ENCODE data around the gene NRXN3. TPM values are rescaled to one million over a fixed set of nuclear protein-coding genes. Genes with fewer than 3 reads are reported as not detected.

NRXN3 gene
- total and polyA plus RNA-seq, 2 donors (not counting 1 experiment from before 2014, with no cell fraction given): 0.83 to 34.6 TPM

GRCh38 chr14:78608998-78609787 lies 439.0 kb downstream of the NRXN3 start:
- TF ChIP-seq EZH2 (IDR thresholded peaks at IDR 0.05; ENCODE audit: low read length, missing control alignments) (no peak), CTCF (conservative IDR thresholded peaks at IDR 0.05 in 1 of 2, IDR thresholded peaks at IDR 0.05 in 1 of 2; ENCODE audit: low read depth in 1 of 2, low read length in 2 of 2) (no peak)
- no peak overlapping the region for H3K27ac ChIP-seq (ENCODE audit: insufficient read depth, low read length)
- no peaks in the 10 kb centered on the region for H4K20me1 ChIP-seq (ENCODE audit: control insufficient read depth, extremely low read depth, insufficient read depth, low read length)
- DNase-seq (ENCODE audit: low read depth in 2 of 2): no peak
- no peak overlapping the region for H3K4me2 ChIP-seq (ENCODE audit: extremely low read depth, insufficient read depth, low read length)
- H3K9me3 ChIP-seq (ENCODE audit: control insufficient read depth, insufficient read depth, low read depth, low read length): no peaks in the 10 kb centered on the region
- no peaks in the 10 kb centered on the region for H3K27me3 ChIP-seq (ENCODE audit: control insufficient read depth, insufficient read depth, low read length)
- H3K79me2 ChIP-seq (ENCODE audit: control insufficient read depth, insufficient read depth, low read length): no peaks in the 10 kb centered on the region
- no peak overlapping the region for H3K4me3 ChIP-seq (replicated peaks in 1 of 4; ENCODE audit: control extremely low read depth in 1 of 4, insufficient read depth in 1 of 4, low read depth in 3 of 4, low read length in 4 of 4)
- peaks cover 3% of the 10 kb centered on the region for H3K4me1 ChIP-seq (ENCODE audit: control insufficient read depth, extremely low read depth, insufficient read depth, low read length)
- H3K36me3 ChIP-seq (ENCODE audit: control insufficient read depth, insufficient read depth, low read length): no peaks in the 10 kb centered on the region
- H2AFZ ChIP-seq (ENCODE audit: low read length): no peak overlapping the region
- H3K9ac ChIP-seq (ENCODE audit: insufficient read depth, low read length): no peak overlapping the region

- Histone ChIP-seq H3K27ac (ENCODE audit: insufficient read depth, low read length) (no peak overlapping the region), H3K4me1 (ENCODE audit: control insufficient read depth, extremely low read depth, insufficient read depth, low read length) (no peaks in the 10 kb centered on the region), H3K4me2 (ENCODE audit: extremely low read depth, insufficient read depth, low read length) (no peak overlapping the region), H3K79me2 (ENCODE audit: control insufficient read depth, insufficient read depth, low read length) (no peaks in the 10 kb centered on the region), H3K4me3 (replicated peaks in 1 of 4; ENCODE audit: control extremely low read depth in 1 of 4, insufficient read depth in 1 of 4, low read depth in 3 of 4, low read length in 4 of 4) (no peak overlapping the region), H3K9ac (ENCODE audit: insufficient read depth, low read length) (no peak overlapping the region), H3K36me3 (ENCODE audit: control insufficient read depth, insufficient read depth, low read length) (no peaks in the 10 kb centered on the region), H3K27me3 (ENCODE audit: control insufficient read depth, insufficient read depth, low read length) (no peaks in the 10 kb centered on the region), H3K9me3 (ENCODE audit: control insufficient read depth, insufficient read depth, low read depth, low read length) (no peaks in the 10 kb centered on the region), H2AFZ (ENCODE audit: low read length) (peak overlapping the region; percentile 3), H4K20me1 (ENCODE audit: control insufficient read depth, extremely low read depth, insufficient read depth, low read length) (no peaks in the 10 kb centered on the region)
- DNase-seq (ENCODE audit: low read depth in 2 of 2): no peak
- TF ChIP-seq EZH2 (IDR thresholded peaks at IDR 0.05; ENCODE audit: low read length, missing control alignments) (no peak), CTCF (conservative IDR thresholded peaks at IDR 0.05 in 1 of 2, IDR thresholded peaks at IDR 0.05 in 1 of 2; ENCODE audit: low read depth in 1 of 2, low read length in 2 of 2) (no peak)
Observed at GRCh38 chr14:78610994-78611393, 440.8 kb downstream of the NRXN3 start.

- no peaks in the 10 kb centered on the region for H3K79me2 ChIP-seq (ENCODE audit: control insufficient read depth, insufficient read depth, low read length)
- no peaks in the 10 kb centered on the region for H3K36me3 ChIP-seq (ENCODE audit: control insufficient read depth, insufficient read depth, low read length)
- no peaks in the 10 kb centered on the region for H3K4me1 ChIP-seq (ENCODE audit: control insufficient read depth, extremely low read depth, insufficient read depth, low read length)
- TF ChIP-seq CTCF (conservative IDR thresholded peaks at IDR 0.05 in 1 of 2, IDR thresholded peaks at IDR 0.05 in 1 of 2; ENCODE audit: low read depth in 1 of 2, low read length in 2 of 2): no peak
- TF ChIP-seq EZH2 (IDR thresholded peaks at IDR 0.05; ENCODE audit: low read length, missing control alignments): no peak
- no peak overlapping the region for H3K4me2 ChIP-seq (ENCODE audit: extremely low read depth, insufficient read depth, low read length)
- H3K27me3 ChIP-seq (ENCODE audit: control insufficient read depth, insufficient read depth, low read length): no peaks in the 10 kb centered on the region
- no peak overlapping the region for H3K4me3 ChIP-seq (replicated peaks in 1 of 4; ENCODE audit: control extremely low read depth in 1 of 4, insufficient read depth in 1 of 4, low read depth in 3 of 4, low read length in 4 of 4)
- peak in 1 of 2 donors; percentile 12 for DNase-seq (ENCODE audit: low read depth in 2 of 2)
- no peak overlapping the region for H3K27ac ChIP-seq (ENCODE audit: insufficient read depth, low read length)
- no peaks in the 10 kb centered on the region for H3K9me3 ChIP-seq (ENCODE audit: control insufficient read depth, insufficient read depth, low read depth, low read length)
- no peak overlapping the region for H3K9ac ChIP-seq (ENCODE audit: insufficient read depth, low read length)
- no peaks in the 10 kb centered on the region for H4K20me1 ChIP-seq (ENCODE audit: control insufficient read depth, extremely low read depth, insufficient read depth, low read length)
- H2AFZ ChIP-seq (ENCODE audit: low read length): no peak overlapping the region
Observed at GRCh38 chr14:78611796-78612571, 441.8 kb downstream of the NRXN3 start.

Data from fibroblast of lung (primary cell).